GM19238 (cell line): Measurements from ENCODE around the gene WIPF1.

Experiments
- DNase-seq: peaks from one replicate; pipeline ENCODE4 v3.0.0; 2011; ENCODE audit warnings: low spot score; ENCODE audit not compliant: insufficient read length

WIPF1 gene

DNA sequence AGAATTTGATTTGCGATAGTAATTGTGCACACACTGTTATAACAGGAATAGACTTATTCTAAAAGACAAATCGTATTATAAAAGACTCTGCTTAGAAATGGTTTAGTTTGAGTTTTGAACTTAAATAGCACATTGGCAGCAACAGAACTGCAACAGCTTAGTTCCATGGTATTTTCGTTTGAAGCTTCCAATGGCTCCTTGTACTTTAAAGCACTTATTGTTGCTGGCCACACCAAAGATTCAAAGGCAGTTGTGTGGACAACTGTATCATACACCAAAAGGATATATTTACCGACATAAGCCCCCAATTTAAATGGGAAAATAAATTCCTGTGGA lies 627 bp downstream of the WIPF1 start:
- no peak for DNase-seq

DNA sequence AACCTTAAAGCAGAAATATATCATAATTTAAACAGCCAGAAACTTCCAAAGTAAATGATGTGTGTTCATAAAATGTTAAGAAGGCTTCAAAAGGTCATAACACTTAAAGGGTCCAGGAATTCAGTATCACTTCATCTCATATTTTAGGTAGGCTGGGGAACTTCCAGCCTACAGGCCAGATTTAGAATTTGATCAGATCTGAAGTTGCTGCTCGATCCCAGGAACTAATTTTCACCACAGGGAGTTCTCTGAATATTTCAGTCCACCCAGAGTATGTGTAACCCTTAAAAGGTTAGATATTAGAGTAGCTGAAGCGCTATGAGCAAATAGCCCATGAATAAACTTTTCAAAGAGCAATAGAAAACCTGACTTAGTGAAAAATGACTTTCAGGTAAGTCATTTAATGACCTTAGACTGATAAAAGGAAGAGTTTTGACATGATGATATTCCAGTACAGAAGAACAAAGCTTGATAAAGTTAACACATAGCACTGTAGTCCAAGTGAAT lies 1.7 kb downstream of the WIPF1 start:
- DNase-seq: no peak

DNA sequence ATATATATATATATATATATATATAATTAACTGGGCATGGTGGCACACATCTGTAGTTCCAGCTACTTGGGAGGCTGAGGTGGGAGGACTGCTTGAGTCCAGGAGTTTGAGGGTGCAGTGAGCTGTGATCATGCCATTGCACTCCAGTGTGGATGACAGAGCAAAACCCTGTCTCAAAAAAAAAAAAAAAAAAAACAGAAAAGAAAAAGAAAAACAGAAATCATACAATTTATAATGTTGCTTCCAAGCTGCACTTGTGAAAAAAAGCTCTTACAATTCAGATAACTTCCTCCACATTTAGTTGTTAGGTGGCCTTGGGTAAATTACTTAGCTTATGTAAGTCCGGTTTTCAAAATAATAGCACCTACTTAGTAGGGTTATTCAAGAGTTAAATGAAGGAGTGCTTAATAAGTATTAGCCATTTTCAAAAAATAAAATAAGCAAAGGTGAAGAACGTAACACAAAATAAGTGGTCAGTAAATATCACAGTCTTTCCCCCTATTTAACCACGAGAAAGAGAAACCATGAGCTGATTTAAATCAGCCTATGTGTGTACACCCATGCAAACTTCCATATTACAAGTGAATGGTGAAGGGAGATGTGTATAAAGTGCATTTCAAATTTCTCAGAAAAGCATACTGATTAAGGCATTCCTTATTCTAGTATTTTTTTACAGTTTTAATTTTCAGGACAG lies 2.3 kb downstream of the WIPF1 start:
- no peak for DNase-seq

DNA sequence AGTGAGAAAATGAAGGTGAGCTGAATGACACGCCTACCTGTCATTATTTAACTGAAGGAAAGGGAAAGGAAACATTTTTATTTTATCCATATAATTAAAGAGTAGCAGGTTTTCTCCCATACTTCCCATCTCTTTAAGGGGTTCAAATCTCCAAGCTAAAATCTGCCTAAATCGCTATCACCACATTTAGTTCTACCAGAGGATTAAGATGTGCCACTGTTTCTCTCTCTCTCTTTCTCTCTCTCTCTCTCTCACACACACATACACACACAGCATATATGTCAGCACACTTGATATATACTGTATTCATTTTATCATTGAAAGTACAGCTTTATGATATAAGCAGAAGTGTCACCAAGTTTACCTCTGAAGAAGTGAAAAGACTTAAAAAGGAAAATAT lies 3.1 kb downstream of the WIPF1 start:
- no peak for DNase-seq

DNA sequence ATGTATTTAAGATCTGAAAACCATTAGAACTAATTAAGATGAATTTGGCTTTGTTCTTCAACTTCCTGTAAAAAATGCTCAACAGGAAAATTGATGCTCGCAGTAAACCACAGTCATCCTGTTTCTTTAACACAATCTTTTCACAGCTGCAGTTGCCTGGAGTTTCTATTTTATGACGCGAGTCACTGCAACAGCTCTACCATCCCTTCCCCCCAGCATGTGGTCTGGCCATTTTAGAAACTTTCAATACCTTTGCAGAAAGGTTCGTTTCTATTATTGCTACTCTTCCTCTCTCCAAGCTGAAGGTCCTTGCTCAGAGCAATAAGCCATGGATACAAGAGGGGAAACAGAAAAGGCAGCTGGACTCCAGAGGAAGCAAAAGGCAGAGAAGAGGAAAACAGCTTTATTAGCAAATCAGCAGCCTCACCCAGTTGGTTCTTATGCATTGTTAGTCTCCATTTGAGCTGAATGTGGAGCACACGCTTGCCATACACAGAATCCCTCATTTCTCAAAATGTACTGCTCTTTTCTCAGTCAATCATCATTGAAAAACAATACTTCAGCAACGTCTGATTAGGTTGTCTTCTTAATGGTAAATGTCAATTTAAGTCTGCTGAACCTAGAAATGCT lies 3.9 kb downstream of the WIPF1 start:
- DNase-seq: peak; percentile 37

DNA sequence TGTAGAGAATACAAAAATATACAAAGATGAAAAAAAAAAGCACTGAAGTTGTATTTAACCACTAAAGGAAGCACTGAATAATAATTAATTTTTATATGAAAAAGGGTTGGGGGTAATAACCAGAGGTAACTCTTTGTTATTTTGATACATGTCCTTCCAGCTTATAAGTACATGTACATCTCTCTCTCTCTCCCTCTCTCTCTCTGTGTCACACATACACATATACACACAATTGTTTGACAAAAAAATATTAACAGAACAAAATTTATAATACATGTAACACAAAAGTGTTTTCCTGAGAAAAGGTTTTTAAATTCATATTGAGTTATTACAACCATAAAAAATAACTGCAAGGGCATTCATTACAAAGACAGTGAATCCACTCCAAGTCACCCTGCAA lies 4.6 kb downstream of the WIPF1 start:
- no peak for DNase-seq

DNA sequence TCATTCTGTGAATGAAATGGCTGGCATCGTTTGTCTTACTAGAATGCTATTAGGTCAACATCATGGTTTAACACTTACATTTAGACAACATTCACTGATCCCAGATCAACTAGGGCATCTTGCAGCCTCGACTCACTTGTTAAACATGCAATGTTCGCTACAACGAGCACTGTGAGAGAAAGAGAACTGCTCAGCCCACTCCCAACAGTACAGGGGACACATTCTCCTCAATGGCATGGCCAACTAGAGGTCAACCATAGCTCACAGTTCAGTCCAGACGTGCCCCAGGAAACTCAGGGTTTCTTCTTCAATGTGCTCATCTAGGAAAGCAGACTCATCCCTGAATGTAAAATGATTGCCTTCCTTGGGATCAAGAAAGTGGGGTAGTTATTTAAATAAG lies 5.9 kb downstream of the WIPF1 start:
- no peak for DNase-seq

DNA sequence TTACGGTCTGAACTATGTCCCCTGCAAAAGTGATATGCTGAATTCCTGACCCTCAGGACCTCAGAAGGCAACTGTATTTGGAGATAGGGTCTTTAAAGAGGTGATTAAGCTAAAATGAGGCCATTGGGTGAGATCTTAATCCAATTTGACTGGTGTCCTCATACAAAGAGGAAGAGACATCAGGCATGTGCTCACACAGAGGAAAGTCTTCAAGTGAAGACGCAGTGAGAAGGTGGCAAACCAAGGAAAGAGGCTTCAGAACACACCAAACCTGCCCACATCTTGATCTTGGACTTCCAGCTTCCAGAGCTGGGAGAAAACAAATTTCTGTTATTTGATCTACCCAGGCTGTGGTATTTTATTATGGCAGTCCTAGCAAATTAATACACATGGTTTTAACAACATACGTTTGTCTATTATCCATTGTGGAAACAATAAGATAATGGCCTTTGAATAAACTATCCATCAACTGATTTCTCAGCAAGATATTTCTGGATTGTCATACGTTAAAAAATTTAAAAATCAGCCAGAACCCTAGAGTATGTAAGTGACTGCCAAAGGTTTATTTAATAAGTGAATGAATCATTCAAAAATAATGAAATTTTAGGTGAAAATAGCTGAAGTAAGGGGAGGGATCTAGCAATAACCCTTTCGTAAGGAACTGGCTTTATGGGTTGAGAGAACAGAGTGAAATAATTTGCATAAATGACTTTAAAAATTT lies 6.5 kb downstream of the WIPF1 start:
- no peak for DNase-seq

DNA sequence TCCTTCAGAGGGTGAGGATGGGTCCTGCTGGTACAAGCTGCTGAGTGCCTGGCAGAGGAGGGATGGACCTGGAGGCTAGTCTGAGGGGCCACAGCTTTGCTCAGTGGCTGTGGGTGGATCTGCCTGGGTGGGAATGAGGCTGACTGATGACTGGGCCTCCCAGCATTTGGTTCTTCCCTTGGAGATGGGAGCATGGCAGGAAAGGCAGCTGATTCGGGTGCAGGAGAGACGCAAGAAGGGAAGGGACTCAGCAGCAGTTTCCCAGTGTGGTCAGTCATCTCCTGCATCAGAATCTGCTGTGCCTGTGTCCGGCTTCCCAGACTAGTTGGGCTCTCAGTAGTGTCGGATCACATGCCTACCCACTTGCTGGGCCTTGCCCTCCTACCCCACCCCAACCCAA lies 7.3 kb downstream of the WIPF1 start:
- no peak for DNase-seq

DNA sequence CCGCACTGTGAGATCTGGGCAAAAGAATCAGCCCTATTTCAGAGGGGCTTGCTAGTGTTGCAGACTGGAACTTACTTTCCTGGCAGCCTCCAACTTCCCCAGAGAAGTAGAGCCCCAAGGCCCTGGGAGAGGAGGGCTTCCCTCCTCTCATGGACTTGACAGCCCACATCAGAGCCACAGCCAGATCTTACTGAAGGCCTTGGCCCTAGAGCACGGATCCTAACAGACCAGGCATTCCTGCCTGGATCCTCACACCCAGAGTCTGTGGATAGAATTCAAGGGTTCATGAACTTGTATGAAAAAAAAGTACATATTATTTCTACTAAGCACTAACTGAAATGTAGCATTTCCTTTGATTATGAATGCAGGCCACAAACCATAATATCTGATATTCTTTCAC lies 8.3 kb downstream of the WIPF1 start:
- DNase-seq: no peak

DNA sequence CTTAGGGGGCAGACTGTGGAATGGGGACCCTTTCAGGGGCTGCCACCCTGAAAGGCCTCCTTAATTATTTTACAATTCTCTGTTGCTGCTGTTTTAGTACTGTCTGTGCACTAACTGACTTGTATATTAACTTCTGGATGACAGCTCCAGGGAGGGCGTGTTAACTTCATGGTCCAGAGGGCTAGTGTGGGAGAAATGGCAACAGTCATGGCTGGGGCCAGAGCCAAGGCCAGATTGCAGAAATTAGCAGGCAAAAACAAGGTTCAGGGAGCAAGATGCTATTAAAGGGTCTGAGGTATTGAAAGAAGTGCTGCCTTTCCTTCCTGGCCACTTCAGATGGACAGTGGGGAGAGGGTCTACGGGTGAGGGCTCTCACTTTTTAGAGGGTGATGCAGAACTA lies 9.1 kb downstream of the WIPF1 start:
- DNase-seq: no peak

DNA sequence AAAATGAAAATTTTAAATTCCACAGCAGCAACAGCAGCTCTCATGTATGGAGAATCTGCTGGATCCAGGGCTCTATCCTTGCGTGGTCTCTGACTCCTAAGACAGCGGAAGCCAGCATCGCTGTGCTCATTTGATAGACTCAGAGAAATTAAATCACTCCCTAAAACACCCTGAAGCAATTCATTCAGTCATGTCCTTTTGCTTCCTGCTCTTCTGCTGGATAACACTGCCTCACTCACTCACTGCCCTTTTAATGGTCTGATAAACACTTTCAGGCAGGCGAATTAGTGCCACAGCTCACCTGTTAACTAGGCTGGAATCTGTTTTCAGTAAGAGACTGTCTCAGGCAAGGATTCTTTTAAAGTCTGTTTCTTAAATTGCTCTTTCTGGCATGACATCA lies 10.0 kb downstream of the WIPF1 start:
- no peak for DNase-seq

DNA sequence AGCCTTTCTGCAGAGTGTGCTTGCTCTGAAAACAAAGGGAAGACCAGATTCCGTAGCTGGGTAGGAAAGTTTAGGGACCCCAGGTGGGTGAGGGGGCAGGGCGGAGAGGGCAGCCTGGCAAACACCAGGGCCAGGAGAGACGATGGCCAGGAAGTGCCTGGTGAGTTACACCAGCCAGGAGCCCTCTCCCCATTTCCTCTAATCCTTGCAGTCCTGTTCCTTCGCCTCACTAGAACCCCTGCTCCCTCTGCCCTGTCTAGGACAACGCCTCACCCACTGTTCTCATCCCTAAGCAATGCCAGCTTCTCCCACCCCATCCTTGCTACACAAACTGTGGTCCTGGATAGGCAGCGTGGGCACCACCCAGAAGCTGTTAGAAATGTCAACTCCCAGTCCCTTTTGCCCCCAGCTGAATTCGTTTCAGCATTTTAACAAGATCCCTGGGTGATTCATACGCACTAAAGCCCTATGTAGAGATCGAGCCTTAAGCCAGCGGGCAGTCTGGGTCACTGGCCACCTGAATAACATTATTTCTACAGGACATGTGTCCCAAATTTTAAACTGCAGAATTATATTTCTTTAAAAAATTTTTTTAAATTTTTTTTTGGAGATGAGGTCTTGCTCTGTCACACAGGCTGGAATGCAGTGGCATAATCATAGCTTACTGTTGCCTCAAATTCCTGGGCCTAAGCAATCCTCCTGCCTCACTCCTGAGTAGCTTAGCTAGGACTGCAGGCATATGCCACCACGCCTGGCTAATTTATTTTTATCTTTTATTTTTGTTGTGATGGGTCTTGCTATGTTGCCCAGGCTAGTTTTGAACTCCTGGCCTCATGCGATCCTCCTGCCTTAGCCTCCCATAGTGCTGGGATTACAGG lies 10.9 kb downstream of the WIPF1 start:
- DNase-seq: no peak

DNA sequence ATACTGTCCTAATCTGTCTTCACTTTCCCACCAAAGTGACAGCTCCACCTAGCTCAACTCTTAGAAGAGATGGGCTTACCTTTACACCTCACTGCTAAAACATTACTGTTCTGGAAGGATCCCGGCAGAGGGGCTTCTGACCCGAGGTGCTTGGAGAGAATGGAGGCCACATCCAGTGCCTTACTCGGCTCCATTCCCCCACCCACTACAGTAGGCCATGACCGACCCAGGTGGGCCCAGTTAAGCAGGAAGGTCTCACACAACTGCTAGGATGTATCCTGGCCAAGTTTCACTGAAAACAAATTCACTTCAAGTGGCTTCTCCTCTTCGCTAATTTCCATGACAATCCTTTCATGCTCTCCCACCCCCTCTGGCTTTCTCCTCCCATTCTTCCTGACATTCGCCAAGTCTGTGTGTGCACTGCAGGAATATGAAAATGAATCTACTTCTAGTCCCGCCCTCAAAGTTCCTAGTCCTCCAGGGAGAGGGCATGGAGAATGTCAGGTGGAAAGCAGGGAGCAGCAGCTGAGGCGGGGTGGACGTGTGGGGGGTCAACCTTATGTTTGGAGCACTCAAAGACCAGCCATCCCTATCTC lies 11.8 kb downstream of the WIPF1 start:
- no peak for DNase-seq

DNA sequence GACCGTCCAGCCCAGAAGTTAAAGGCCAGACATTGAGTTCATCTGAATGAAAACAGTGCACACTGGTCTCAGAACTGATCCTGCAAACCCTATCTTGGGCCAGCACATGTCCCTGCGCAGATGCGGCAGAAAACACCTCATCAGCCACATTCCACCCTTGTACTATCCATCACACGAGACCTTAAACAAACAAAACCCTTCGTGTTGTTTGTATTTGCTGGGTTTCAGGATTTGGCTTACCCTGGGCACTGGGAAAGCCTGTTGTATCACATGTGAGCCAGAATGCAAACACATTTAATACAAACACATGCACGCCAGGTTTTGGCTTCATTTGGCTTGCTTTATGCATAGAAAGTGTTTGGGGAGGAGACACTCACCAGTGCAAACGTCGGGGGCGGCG lies 12.5 kb downstream of the WIPF1 start:
- no peak for DNase-seq

DNA sequence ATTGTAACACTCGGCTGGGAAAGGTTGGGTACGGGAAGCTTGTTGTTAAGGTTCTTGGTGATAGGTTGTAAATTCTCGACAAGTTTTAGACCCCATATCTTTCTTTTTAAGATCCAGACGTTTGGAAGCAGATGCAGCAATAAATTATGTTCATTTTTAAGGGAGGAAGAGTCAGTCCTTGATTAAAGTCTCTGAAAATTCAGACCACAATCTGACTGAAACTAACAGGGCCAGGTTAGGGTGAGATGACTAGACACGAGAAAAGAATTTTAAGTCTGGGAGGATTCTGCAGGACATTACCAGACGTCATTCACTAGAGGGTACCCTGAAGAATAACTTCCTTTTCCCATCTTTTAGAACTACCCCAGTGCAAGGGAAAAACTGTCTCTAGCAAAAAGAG lies 16.1 kb downstream of the WIPF1 start:
- no peak for DNase-seq

DNA sequence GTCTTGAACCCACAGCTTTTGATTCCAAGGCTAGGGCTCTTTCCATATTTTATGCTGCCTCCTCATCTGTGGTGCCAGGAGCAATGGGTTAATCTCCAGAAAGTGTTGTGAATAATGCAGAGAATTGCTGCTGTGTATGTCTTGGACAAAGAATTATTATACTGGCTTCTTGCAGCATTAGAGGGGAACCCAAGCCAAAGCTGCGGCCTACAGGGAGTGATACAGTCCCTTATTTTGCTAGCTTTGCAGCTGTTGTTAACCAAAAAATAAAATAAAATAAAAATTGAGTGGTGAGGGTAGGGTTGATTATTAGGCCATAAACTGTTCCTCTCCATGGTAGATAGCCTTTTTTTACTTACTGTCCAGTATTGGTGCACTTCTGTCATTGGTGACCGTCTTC lies 16.7 kb downstream of the WIPF1 start:
- no peak for DNase-seq

DNA sequence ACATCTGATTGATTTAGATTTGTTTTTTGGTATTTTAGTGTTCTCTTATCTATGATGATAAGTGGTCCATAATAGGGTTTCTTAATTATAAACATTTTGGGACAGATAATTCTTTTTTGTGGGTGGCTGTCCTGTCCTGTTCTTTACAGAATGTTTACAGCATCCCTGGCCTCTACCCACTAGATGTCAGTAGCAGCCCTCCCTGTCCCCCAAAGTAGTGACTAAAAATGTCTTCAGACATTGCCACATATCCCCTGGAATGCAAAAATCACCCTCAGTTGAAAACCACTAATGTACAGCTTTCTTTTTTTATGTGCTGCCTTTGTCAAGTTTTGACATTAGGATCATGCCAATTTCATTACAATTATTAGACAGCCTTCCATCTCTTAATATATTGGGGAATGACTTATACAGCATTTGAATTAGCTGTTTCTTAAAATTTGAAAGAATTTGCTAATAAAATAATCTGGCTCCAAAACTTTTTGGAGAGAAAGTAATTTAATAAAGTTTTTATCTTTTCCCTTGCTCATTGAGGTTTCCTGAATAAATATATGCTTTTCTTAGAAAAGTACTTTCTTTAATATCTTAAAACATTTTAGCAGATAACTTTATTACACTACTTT lies 19.5 kb downstream of the WIPF1 start:
- DNase-seq: no peak

DNA sequence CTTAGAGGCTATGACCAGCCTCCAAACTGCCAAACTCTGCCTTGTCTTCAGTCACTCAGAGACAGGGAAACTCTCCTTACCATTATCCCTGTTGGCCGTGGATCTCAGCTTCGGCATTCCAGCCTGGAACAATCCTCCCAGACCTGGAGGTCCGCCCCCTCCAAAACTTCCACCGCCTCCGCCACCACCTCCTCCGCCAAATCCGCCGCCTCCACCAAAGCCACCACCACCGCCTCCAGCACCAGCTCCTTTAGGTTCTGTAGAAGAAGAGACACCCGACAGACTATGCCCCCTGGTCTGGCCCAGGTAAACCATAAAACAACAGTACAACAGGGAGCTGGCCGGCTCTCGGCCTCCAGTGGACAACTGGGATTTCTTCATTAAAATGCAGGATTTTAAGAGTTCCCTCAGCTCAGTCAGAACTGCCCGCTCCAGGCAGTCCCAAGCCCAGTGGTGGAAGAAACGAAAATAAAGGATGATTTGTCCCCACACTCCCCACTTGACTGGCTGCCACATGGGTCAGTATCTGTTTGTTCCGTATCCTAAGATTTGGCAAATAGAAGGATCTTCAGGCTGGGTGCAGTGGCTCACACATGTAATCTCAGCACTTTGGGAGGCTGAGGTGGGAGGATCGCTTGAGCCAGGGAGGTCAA lies 22.4 kb downstream of the WIPF1 start:
- DNase-seq: no peak

DNA sequence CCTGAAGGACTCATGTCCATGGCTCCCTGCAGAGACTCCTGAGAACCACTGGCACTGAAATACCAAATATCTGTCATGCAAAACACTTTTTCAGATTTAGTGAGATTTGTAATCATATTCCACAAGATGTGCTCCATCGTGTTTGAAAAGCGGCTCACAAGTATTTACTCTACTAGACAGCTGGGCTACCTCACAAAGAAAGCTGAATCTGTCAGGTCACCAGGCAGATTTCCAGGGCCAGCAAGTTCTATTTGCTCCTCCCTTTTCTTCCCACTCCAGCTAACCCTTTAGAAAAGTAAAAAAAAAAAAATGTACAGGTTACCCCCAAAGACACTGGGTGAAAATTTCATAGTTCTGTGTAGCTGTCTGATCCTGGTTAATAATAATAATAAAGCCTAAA lies 22.9 kb downstream of the WIPF1 start:
- no peak for DNase-seq
